Esophagus squamous epithelium (tissue), 4 donors: ENCODE measurements around the gene KRTAP2-4.
"Not testable (repeated sequence)": the region's sequence is repeated elsewhere in the genome, so short reads cannot be mapped to it uniquely, and the experiment has no call there.

Experiments
- CTCF ChIP-seq, 6 experiments: fragments of 450-650 bp in 4 of 6; fragments of 200-600 bp in 2 of 6; sonication (generic) in 2 of 6; IDR thresholded peaks; one replicate each; pipeline ENCODE4 v1.5.1; 2016 to 2019; ENCODE audit warnings: antibody characterized with exemption in 6 of 6, mild to moderate bottlenecking in 4 of 6, moderate library complexity in 4 of 6
- POLR2A ChIP-seq, 4 donors: fragments of 450-650 bp; IDR thresholded peaks; one replicate each; pipeline ENCODE4 v1.6.1; 2017; ENCODE audit warnings: antibody characterized with exemption in 4 of 4, mild to moderate bottlenecking in 4 of 4, moderate library complexity in 3 of 4

- TF ChIP-seq CTCF, POLR2A (IDR thresholded peaks at IDR 0.05): not testable (repeated sequence)
These were observed 24.7 kb downstream of the KRTAP2-4 start, which contains the start of gene KRTAP1-1 for GRCh38 chr17:41040783-41041571.
